GM10266 (cell line): Measurements from ENCODE around the gene FBLN2.
"Not testable (repeated sequence)": the region's sequence is repeated elsewhere in the genome, so short reads cannot be mapped to it uniquely, and the experiment has no call there.

Experiments used
- DNase-seq: peaks from one replicate; pipeline ENCODE4 v3.0.0; 2012; ENCODE audit errors: extremely low spot score
- CTCF ChIP-seq: IDR thresholded peaks from 2 replicates; pipeline ENCODE4 v1.5.1; 2012; ENCODE audit warnings: mild to moderate bottlenecking, low read depth; ENCODE audit not compliant: control insufficient read depth, insufficient read depth; ENCODE audit errors: missing control alignments

The FBLN2 gene

DNA sequence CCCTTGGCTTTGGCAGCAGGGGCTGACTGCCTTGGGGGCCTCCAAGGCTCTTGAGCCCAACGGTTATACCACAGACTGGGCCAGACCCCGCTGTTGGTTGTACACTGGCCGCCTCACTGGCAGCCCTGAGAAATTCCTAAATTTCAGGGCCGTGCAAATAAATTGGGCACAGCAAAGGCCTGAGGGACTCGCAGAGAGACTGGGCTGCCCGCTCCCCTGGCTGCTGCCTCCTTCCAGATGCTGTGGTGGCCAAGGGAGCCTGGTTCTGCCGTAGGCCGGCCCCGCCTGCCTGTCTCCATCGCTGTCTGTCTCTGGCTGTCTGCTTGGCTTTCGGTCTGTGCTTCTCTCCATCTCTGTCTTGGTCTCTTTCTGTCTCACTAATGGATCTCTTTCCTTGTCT, 9.0 kb downstream of the FBLN2 start:
- no peak for TF ChIP-seq CTCF
- no peak for DNase-seq

GRCh38 chr3:13558651-13559050, 9.7 kb downstream of the FBLN2 start:
- TF ChIP-seq CTCF: no peak
- DNase-seq: no peak

- no peak for TF ChIP-seq CTCF
Observed at GRCh38 chr3:13559764-13560525, 11.0 kb downstream of the FBLN2 start.

DNA sequence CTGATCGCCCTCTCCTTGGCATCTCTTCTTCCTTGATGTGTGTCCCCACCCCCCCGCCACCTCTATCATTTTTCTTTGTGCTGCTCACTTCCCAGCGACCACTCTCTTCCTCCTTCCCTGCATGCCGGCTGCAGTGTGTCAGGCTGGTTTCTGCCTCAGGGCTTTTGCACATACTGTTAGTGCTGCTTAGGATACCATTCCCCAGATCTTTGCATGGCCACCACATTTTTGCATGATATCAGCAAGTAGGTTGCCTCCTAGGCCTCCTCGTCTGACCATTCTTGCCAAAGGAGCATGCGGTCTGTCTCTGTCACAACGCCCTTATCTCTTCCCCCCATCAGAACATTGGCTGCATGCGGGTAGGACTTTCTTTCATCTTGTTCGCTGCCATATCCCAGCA, 12.5 kb downstream of the FBLN2 start:
- no peak for DNase-seq
- TF ChIP-seq CTCF: no peak

More at GRCh38 chr3:13559764-13560525, 11.0 kb downstream of the FBLN2 start:
- no peak for DNase-seq

- no peak for TF ChIP-seq CTCF
- DNase-seq: no peak
Observed at GRCh38 chr3:13561967-13562366, 13.0 kb downstream of the FBLN2 start.

DNA sequence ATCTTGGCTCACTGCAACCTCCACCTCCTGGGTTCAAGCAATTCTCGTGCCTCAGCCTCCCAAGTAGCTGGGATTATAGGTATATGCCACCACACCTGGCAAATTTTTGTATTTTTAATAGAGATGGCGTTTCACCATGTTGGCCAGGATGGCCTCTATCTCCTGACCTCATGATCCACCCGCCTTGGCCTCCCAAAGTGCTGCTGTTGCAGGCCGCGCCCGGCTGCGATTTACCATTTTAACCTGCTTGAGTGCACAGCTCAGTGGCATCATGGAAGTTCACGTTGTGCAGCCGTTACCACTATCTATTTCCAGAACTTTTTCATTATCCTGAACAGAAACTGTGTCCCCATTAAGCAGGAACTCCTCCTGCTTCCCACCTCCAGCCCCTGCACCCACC, 13.5 kb downstream of the FBLN2 start:
- not testable (repeated sequence) for DNase-seq

DNA sequence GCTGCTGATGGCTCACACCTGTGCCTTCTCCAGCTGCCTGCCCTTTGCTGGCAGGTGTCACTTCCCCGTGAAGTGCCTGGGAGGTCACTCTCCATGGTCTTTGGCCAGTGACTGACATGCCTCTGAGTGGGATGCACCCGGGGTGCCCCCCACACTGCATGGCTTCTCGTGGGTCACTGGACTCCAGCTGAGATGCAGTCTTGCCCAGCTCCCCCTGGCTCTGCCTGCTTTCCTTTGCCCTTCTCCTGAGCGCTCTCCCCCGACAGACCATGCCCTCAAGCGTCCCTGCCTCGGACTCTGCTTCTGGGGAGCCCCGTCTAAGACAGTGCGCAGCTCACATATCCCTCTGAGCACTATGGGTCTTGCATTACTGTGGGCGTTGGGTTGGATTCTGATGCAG, 14.4 kb downstream of the FBLN2 start:
- TF ChIP-seq CTCF: no peak
- no peak for DNase-seq

DNA sequence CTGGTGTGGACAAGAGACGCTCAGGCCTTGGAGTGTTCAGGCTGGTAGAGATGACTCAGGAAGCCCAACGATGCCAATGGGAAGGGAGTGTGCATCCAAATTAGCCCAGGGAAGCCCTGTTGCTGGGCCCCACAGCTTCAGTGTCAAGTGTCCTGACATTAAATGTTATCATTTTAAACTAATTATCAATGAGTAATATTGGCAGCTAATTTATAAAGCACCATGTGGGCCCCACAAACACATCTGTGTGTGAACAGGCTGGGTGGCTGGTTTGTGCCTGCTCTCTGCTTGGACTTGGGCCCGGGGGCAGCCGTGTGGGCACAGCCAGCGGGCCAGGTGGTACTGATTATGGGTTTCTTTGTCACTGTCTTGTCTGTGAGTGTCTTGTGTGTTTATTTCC, 15.0 kb downstream of the FBLN2 start:
- no peak for TF ChIP-seq CTCF
- DNase-seq: no peak
